Umbilical cord (tissue), 2 donors: ENCODE results near the gene THBD. TPM values are rescaled to one million over a fixed set of nuclear protein-coding genes. Genes with fewer than 3 reads are reported as not detected.

Experiments
- DNase-seq: peaks from one replicate; pipeline ENCODE4 v3.0.0-alpha.2; 2015; ENCODE audit warnings: low spot score
- total RNA-seq: library from RNA; depleted of rRNA; stranded (reverse); fragments of >200 nt; gene quantifications from one replicate; pipeline ENCODE4 v1.2.3, GENCODE V29; 2014; ENCODE audit warnings: low replicate concordance; ENCODE audit not compliant: insufficient read depth

THBD gene
- total RNA-seq, 1 donor from 2014 or later: 33.5 TPM

DNA sequence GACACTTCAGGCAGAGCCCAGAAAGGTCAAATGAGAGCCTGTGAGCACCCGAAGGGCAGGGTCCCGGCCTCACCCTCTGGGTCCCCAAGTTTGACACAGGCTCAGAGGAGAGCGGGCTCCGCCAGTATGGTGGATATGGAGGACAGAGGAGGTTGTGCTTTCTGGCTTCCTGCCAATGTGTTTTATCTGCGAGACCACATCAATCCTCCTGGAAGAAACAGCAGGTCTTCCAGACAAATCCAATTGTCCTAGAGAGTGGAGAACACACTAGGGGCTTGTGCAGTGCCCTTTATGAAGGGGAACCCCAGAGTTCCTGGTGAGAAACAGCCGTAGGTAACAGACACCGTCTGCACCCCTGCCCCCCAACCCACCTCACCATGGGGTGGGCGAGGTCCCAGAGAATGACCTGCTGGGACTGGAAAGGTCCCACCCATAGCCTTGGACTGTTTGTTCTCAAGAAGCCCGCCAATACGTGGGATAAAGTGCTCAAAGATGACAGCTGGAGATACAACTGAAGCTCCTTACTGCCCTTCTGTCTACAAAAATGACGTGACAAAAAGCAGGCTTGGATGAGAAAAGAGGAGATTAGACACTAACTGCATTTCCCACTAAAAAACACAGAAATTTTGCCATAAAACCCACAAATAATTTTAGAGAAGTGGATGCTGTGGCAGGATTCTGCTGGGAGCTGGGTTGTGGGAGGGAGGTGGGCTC, 38.3 kb downstream of the THBD start:
- peak; percentile 76 for DNase-seq

DNA sequence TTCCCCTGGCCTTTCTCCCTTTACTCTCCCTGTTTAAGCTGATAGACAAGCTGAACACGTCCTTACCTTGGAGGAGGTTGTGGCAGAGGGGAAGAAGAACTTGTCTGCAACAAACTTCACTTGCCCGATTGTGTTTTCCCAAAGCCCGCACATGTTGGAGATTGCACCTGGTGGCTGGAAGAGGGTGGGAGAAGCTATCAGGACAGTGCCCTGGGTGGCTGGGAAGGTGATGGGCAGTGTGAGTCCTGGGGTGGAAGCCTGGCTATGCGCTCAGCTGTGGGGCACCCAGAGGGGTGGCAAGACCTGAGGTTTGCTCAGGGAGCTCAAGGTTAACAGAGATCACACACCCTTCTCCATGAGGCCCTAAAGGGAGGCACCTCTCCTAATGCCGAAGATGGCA, 39.4 kb downstream of the THBD start:
- no peak for DNase-seq

DNA sequence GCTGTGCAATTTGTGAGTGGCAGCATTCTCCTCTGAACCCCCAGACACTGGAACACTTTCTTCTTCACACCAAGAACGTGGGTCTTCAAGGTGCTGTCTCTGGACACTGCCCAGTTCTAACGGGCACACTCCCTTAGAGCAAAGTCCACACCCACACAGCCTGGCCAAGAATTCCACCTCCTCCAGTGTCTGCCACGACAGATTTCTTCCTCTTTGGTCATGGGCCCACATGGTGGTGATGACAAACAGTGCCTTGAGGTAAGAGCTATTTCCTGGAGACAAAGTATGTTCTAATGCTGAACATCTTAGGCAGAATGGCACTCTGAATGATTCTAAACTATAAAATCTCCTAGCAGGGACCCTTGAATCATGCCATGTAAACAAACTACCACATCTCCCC, 39.8 kb downstream of the THBD start:
- DNase-seq: no peak

DNA sequence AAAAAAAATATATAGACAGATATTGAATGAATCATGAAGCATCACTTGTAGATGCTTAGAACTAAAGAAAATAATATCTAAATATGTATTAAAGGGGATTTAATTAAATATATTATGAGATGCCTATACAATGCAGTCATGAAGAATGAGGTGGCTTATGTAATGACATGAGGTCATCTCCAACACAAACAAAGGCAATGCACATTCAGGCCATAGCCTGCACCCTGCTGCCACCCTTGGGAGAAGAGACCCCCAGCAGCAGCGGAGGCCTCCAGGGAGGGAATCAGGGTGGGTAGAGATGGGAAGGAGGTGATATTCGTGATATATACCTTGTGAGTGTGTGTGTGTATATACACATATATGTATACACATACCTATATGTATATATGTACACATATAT, 40.8 kb downstream of the THBD start:
- no peak for DNase-seq

DNA sequence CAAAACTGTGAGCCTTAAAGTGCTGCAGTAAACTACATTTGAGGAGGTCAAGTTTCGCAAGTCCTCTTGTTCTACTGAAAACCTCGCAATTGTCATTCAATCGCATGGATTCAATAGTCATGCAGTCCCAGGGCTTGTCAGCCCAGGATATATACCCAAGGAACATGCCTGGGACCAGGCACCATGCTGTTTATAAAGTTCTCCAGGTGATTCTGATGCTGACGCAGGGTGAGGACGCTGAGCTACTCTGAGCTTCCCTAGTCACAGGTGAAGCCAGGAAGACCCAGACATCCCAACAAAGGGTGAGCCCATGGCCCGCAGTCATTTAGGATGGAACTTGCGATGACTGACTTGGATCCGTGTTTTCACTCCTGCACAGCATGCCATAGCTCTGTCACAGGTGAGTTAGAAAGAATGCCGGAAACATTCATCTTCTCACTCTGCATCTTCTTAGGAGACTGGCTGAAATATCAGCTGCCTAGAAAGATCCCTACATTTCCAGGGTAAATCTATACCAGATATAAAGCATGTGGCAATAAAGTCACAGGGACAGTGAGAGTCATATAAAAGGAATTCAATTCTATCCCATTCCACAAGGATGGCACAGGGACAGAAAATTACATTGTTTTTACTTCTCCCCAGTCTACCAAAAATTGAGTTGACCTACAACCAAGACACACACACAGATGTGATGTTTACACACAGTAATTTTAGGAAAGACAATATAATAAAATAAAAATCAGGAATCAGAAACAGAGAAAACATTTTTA, 41.4 kb downstream of the THBD start:
- no peak for DNase-seq

DNA sequence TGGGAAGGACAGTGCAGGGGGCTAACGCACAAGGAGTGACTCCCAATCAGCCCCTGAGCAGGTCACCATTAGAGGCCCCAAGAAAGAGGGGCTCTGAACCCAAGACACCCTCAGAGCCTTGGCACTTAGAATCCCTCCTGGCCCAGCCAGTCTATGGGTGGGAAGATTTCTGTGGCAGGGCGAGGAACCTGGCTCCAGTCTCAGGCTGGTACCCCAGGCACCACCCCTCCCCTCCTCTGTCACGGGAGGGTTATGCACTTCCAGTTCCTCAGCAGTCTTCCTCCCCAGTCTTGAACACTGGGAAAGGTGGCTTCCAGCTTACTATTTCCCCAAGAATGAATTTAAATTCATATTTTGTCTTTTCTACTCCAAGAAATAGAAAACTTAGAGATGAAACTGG, 42.0 kb downstream of the THBD start:
- no peak for DNase-seq

DNA sequence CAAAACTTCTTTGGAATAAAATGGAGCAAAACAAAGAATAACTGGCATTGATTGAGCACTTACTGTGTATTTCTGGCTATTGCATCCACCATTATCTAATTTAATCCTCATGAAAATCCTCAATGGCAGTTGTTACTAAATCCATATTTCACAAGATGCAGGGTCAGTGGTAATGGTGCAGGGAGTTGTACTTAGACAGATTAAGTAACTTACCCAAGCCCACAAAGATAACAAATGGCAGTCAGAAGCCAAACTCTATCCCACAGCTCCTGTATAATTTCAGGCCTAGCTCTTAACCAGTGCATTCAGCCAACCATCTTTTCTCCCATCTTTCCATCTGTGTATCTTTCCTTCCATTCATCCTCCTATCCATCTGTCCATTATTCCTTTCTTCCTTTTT, 43.7 kb downstream of the THBD start:
- DNase-seq: peak; percentile 59

DNA sequence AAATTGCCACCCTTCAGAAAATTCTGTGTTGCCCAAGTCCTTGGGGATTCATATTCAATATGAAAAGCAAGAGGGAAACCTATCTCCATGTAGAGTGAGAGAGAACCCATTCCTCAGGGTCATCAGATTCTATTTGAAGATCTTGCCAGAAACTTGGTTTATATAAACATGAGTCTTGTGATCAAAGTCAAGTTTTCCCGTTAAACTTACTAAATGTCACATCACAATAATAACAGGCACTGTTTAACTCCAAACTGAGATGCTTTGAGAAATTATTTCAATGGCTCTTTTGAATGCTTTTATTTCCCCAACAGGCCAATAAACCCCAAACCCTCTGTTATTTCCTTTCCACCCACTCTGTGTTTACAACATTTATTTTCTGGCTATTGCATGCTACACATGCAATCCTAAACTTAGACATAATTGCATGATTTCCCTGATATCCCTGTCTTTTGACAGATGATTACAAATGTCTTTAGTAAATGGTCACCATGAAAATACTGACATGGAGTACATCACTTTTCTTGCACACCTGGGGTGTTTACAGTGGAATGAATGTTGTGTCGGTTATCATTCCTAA, 45.5 kb downstream of the THBD start:
- no peak for DNase-seq

DNA sequence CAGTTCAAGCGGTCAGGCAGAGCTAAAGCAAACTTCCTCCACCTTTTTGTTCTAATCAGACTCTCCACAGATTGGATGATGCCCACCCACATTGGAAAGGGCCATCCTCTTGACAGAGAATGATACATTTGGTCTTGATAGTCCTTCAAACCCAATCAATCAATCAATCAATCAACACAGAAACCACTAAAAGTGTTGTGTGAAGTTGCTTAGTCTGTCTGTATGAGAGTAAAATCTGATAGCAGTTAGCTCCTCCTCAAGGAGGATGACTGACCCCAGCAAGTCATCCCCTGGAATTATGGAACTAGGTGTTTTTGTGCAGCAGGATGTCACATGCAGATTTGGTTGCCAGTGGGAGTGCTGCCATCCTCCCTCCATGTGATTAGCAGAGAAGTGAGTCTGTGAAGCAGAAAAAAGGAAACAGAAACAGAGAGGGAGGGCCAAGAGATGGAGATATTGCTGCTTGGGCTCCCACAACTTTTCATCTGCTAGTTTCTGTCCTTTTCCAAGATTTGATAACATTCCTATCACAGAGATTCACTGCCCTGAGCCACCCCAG, 46.3 kb downstream of the THBD start:
- DNase-seq: no peak

DNA sequence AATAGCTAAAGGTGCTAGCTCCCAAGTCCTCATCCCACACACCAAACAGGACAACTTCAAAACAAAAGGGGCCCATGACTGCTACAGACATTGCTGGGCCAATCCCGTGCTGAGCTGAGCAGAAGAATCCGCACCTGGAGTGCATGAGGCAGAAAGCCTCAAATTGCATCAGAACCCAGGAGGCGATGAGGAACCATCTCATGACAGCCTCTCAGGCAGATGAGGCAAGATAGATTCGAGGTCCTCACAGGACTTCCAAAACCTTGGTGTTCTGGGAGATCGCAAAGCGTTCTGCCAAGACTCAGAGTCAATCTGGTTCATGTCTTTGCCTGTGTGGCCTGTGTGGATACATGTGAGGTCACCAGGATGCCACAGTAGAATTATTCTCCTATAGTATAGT, 47.2 kb downstream of the THBD start:
- no peak for DNase-seq

DNA sequence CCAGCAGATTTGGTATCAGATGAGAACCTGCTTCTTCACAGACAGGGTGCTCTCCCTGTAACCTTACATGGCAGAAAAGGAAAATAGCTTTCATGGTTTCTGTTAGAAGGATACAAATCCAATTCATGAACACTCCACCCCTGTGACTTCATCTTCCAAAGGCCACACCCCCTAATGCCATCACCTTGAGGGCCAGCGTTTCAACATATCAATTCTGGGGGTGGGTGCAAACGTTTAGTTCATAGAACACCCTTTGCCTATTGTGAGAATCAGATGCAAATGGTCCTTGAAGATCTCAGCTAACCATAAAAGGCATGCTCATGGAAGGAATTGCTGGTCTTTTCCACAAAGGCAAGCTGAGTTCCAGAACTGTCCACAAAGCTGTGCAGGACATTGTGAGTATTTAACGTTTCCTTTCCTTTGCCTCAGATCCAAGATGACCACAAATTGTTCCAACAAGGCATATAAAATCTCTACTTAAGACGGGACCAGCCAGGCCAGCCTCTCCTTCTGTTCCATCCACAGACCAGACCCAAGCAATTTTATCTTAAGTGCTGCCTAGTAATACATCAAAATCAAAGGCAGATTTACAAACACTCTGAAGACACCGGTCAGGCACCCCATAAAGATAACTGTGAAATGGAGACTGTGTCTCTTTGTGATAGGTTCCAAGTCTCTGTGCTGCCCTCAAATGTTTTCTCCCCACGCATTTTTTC, 49.1 kb downstream of the THBD start:
- DNase-seq: peak; percentile 85

DNA sequence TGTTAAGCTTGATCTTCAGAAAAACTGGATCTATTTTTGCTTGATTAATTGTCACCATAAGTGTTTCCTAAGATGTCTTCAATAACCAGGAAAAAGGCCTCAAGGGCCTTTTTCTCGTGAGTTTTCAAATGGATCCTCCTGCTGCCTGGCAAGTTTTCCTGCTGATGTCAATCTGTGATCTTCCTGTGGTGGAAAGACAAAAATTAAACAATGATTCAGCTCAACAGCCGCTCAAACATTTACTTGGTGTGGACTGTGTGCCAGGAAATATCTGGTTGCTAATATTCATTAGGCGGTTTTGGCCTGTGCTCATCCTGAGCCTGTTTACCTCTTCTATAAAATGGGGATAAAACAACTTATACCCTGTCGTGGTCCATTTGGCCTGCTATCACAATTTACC, 49.7 kb downstream of the THBD start:
- no peak for DNase-seq

DNA sequence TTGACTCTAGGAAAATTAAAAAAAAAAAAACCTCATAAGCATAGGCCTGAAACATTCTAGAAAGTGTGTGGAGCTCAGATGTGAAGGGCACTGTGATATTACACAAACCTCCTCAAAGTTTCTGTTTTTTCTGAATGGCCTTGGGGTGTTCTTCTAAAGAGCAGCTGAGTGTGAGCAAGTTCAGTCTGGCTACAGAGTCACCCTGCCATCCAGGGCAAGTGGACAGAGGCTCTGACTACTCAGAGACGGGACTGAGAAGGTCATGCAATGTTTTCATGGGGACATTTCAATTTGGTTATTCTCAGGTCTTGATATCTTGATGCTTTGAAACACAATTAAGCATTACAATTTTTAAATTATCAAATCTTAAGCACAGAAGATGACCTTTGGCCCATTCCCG, 51.0 kb downstream of the THBD start:
- DNase-seq: no peak

DNA sequence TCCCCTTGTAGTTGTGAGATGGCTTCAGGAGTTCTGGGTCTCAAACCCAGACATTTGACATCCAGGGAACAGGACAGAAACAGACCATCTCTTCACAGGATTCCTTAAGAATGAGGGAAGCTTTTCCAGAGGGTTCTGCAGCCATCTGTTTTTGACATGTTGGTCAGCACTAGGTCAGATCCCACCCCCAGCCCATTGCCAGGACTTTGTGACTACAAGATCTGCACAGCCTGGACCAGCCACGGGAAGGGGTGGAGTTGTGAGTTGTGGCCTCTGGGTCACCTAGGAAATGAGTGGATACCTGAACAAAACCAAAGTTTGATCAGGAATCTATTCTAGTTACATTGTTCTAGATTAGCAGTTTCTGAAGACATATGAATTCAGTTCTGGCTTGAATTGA, 53.5 kb downstream of the THBD start:
- DNase-seq: no peak

Other genes with a start within 250 kb of the THBD start
- 2.6 TPM for gene SSTR4, start 14.4 kb downstream of the THBD start, total RNA-seq
- gene CD93, start 36.7 kb upstream of the THBD start, total RNA-seq: 46.7 TPM